Lower lobe of right lung (tissue), 2 donors: Measurements from ENCODE around the gene SIRT4. TPM values are rescaled to one million over a fixed set of nuclear protein-coding genes. Genes with fewer than 3 reads are reported as not detected.
"Not testable (repeated sequence)": the region's sequence is repeated elsewhere in the genome, so short reads cannot be mapped to it uniquely, and the experiment has no call there.

ENCODE experiments used
- ATAC-seq, 2 donors: fragments of 200-7000 bp; cut with Tn5 transposase; one replicate each; pipeline ENCODE4 v1.9.1; 2020 to 2022; ENCODE audit warnings: mild to moderate bottlenecking in 2 of 2, moderate library complexity in 2 of 2
- DNase-seq: peaks from one replicate; pipeline ENCODE4 v3.0.0-alpha.2; 2020
- H3K27ac ChIP-seq: fragments of 200-600 bp; one replicate; pipeline ENCODE4 v1.8.0; 2022
- H3K27me3 ChIP-seq: fragments of 200-600 bp; one replicate; pipeline ENCODE4 v1.8.0; 2022; ENCODE audit warnings: low read depth
- H3K36me3 ChIP-seq: fragments of 200-600 bp; one replicate; pipeline ENCODE4 v1.8.0; 2022; ENCODE audit warnings: mild to moderate bottlenecking
- H3K4me1 ChIP-seq: fragments of 200-600 bp; one replicate; pipeline ENCODE4 v1.8.0; 2022
- H3K4me3 ChIP-seq: fragments of 200-600 bp; one replicate; pipeline ENCODE4 v1.8.0; 2022; ENCODE audit warnings: mild to moderate bottlenecking
- H3K9me3 ChIP-seq: fragments of 200-600 bp; one replicate; pipeline ENCODE4 v1.8.0; 2022
- intact Hi-C: fragments of 100-400 bp; cut with DNase I; formaldehyde crosslinking; loops from one replicate; pipeline ENCODE4 v1.11.0; 2022
- long read RNA-seq: library from polyadenylated mRNA; unstranded; transcript quantifications from one replicate; pipeline ENCODE4 v2.0.0, GENCODE V29; 2021
- total RNA-seq: library from RNA; stranded (reverse); fragmentation: NEBNext Ultra II Directional; extraction: Animal tissue kit (Norgen Biotek cat#: 25700); gene quantifications from one replicate; pipeline ENCODE4 v1.2.1, GENCODE V29; 2021
- TF ChIP-seq, protein P1 (sequence below): fragments of 200-600 bp; IDR thresholded peaks from one replicate; pipeline ENCODE4 v1.8.0; 2022; ENCODE audit warnings: antibody characterized with exemption, mild to moderate bottlenecking
- donor health status: DM: no; HTN: yes; CAD: no; lungs with severe emphysema.

Gene SIRT4, protein sequence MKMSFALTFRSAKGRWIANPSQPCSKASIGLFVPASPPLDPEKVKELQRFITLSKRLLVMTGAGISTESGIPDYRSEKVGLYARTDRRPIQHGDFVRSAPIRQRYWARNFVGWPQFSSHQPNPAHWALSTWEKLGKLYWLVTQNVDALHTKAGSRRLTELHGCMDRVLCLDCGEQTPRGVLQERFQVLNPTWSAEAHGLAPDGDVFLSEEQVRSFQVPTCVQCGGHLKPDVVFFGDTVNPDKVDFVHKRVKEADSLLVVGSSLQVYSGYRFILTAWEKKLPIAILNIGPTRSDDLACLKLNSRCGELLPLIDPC
- total RNA-seq, result 2.1 TPM
- long read RNA-seq, partial matches to known transcripts, result 0 of 2 reads
- long read RNA-seq, other reads (novel, unspliced or antisense), result 1 of 2 reads

DNA sequence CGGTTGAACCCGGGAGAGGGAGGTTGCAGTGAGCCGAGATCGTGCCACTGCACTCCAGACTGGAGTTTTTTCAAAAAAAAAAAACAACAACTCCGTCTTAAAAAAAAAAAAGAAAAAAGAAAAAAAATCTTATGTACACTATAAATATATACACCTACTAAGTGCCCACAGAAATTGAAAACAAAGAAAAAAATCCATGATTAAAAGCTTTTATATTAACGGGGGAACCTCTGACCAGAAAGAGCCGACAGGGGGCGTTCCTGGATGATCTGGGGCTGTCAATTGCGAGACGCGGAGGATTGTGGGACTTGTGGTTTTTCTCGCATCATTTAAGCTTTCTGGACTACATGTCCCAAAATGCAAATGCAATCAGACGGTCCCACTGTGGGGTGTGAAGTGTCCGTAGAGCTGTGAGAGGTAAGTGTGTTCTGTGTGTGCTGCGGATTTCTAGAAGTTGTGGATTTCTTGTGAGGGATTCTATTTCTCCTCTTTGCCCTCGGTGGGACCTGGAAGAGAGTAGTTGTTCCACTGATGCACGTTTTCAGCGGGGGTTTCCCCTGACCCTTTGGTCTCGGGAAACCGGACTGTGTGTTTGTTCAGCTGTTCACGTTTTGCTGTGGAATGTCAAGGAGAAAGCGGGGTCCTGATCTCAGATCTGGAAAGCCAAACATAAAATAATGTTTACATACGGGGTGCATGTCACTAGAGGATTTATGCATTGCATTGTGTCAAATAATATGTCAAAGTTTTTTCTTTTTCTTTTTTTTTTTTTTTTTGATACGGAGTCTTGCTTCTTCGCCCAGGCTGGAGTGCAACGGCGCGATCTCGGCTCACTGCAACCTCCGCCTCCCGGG lies at the start of gene SIRT4:
TSS of gene SIRT4 (plus strand) at position 360 of the 854 bp plus-strand sequence. CDS start 1,241 bp downstream, outside the sequence.
- Histone ChIP-seq H3K4me1 (peaks cover 6% of the 10 kb centered on the region), H3K4me3 (peak within 1 kb of the TSS; percentile 62), H3K27me3 (no peaks in the 10 kb centered on the region), H3K9me3 (no peaks in the 10 kb centered on the region), H3K27ac (peak within 1 kb of the TSS; percentile 79), H3K36me3 (no peaks in the 10 kb centered on the region)
- peak; percentile 92 for DNase-seq
- TF ChIP-seq, protein P1, sequence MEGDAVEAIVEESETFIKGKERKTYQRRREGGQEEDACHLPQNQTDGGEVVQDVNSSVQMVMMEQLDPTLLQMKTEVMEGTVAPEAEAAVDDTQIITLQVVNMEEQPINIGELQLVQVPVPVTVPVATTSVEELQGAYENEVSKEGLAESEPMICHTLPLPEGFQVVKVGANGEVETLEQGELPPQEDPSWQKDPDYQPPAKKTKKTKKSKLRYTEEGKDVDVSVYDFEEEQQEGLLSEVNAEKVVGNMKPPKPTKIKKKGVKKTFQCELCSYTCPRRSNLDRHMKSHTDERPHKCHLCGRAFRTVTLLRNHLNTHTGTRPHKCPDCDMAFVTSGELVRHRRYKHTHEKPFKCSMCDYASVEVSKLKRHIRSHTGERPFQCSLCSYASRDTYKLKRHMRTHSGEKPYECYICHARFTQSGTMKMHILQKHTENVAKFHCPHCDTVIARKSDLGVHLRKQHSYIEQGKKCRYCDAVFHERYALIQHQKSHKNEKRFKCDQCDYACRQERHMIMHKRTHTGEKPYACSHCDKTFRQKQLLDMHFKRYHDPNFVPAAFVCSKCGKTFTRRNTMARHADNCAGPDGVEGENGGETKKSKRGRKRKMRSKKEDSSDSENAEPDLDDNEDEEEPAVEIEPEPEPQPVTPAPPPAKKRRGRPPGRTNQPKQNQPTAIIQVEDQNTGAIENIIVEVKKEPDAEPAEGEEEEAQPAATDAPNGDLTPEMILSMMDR, result peak; percentile 65
- peak; percentile 97 to 99 for ATAC-seq
- intact Hi-C loops, result no loop called here

DNA sequence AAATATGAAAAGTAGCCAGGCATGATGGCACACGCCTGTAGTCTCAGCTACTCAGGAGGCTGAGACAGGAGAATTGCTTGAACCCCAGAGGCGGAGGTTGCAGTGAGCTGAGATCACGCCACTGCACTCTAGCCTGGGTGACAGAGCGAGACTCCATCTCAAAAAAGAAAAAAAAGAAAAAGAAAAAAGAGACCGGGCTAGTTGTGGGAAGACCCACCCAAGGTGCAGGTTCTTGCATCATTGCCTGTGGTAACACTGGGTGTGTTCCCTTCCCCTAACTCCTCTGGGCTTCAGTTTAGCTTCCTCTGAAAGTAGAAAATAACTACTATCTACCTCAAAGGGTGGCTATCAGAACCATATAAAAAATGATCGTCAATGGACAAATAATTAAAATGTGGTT lies 48.8 kb upstream of the SIRT4 start:
- intact Hi-C loops, H3K36me3 ChIP-seq, H3K4me3 ChIP-seq, H3K27me3 ChIP-seq, H3K9me3 ChIP-seq, DNase-seq: not testable (repeated sequence)
- Histone ChIP-seq H3K4me1 (peaks cover 97% of the 10 kb centered on the region), H3K27ac (peak overlapping the region; percentile 76)
- peak in 1 of 2 donors; percentile 18 for ATAC-seq

DNA sequence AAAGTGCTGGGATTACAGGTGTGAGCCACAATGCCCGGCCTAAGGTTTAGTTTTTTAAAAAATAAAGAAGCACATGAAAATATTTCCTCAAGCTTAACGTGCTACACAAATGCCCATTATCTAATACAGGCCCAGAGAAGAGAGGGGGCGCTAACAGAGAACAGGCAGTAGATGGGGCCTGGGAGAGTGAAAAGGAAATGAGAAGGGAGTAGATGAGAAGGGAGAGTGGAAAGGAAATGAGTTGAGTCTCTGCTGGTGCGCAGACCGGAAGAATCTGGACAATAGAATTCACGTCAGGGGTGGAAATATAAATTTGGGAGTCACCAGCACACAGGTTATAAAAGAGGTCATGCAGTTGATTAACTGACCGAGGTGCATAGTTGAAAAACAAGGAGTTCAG lies 47.3 kb upstream of the SIRT4 start:
- TF ChIP-seq, protein P1, result no peak
- DNase-seq, result no peak
- Histone ChIP-seq H3K36me3 (peaks cover 8% of the 10 kb centered on the region), H3K4me3 (no peak overlapping the region), H3K4me1 (peaks cover 99% of the 10 kb centered on the region), H3K27me3 (no peaks in the 10 kb centered on the region), H3K9me3 (no peaks in the 10 kb centered on the region), H3K27ac (peak overlapping the region; percentile 82)
- ATAC-seq, result no peak
- intact Hi-C loops, result no loop called here

DNA sequence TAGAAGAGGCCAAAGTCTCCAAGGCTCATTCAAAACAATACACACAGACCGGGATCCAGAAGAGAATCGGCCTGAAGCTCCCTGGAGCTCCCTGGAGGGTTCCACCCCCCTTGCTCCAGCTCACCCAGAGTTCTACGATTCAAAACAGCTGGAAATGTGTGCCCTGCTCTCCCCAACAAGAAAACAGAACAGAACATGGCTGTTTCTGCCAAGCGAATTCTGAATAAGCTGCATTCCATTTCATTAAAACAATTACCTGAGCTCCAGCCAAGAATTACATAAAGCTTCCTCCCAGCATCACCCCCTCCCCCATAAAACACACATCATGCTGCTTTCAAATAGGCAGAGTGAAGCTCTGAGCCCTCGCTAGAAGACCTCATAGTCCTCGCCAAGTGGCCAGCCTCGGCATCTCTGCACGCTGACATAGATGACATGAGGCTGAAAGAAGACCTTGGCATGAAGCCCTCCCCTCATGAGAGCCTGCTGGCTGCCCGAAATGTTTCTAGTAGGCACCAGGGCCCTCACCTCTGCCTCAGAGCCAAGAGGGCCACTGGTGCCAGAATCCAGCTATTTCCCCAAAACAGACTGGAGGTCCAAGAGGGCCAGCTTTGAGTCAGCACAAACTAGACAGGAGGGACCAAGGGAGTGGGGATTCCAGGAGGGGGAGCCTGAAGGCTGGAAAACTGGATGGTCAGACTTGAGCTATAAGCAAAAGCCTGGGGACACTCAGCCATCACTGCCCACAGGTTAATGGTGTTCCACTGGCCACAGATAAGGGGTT lies 44.9 kb upstream of the SIRT4 start:
- Histone ChIP-seq H3K9me3 (no peaks in the 10 kb centered on the region), H3K36me3 (peaks cover 13% of the 10 kb centered on the region), H3K27ac (peak overlapping the region; percentile 82), H3K4me3 (no peak overlapping the region), H3K27me3 (no peaks in the 10 kb centered on the region), H3K4me1 (peaks cover 99% of the 10 kb centered on the region)
- TF ChIP-seq, protein P1, result no peak
- DNase-seq (no peak), ATAC-seq (peak; percentile 77 to 80)
- intact Hi-C loops, result no loop called here

DNA sequence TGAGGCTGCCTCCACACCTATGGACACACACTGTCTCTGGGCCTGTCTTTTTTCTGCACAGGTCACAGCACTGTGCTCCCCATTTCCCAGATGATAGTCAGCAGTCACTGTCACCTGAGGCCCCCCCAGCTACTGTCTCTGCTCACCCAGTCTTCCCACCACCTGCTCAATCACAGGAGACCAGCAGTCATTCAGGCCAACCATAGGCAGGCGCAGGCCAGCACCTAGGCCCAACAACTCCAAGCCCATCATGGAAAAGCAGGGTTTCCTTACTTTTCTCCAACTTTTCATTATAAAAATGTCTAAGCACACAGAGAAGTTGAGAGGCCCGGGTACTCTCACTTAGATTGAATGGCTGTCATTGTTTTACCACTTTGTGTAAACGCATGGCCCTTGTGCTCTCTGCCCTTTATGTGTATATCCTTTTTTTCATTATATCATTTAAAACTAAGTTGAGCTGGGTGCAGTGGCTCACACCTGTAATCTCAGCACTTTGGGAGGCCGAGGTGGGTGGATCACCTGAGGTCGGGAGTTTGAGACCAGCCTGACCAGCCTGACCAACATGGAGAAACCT lies 43.7 kb upstream of the SIRT4 start:
- no peak for DNase-seq
- no peaks in the 10 kb centered on the region for H3K9me3 ChIP-seq
- H3K4me1 ChIP-seq, result peaks cover 99% of the 10 kb centered on the region
- H3K27me3 ChIP-seq, result no peaks in the 10 kb centered on the region
- no peak overlapping the region for H3K27ac ChIP-seq
- no peak overlapping the region for H3K4me3 ChIP-seq
- no peak for ATAC-seq
- intact Hi-C loops, result no loop called here
- TF ChIP-seq, protein P1, result no peak
- H3K36me3 ChIP-seq, result peaks cover 13% of the 10 kb centered on the region
